GM23248 (cell line): ENCODE data around the gene SPRN. TPM values are rescaled to one million over a fixed set of nuclear protein-coding genes. Genes with fewer than 3 reads are reported as not detected.
"Not testable (repeated sequence)": the region's sequence is repeated elsewhere in the genome, so short reads cannot be mapped to it uniquely, and the experiment has no call there.

Source experiments
- DNase-seq: peaks from one replicate; pipeline ENCODE4 v3.0.0-alpha.2; 2015
- H2AFZ ChIP-seq: fragments of 200-600 bp; sonication (generic); 2 replicates; pipeline ENCODE4 v1.6.1; 2016; ENCODE audit warnings: antibody characterized with exemption
- H3F3A ChIP-seq: fragments of 200-600 bp; sonication (generic); 2 replicates; pipeline ENCODE4 v1.6.1; 2016; ENCODE audit warnings: mild to moderate bottlenecking, antibody characterized with exemption, mixed run types; ENCODE audit not compliant: insufficient read depth
- H3K27ac ChIP-seq: fragments of 200-600 bp; sonication (generic); 2 replicates; pipeline ENCODE4 v1.5.1; 2016; ENCODE audit warnings: mild to moderate bottlenecking
- H3K27me3 ChIP-seq: fragments of 200-600 bp; sonication (generic); replicated peaks from 2 replicates; pipeline ENCODE4 v1.6.1; 2016; ENCODE audit warnings: mild to moderate bottlenecking; ENCODE audit not compliant: insufficient read depth
- H3K36me3 ChIP-seq: fragments of 200-600 bp; sonication (generic); 2 replicates; pipeline ENCODE4 v1.6.1; 2016; ENCODE audit warnings: low read depth, mild to moderate bottlenecking
- H3K4me1 ChIP-seq: fragments of 200-600 bp; sonication (generic); 2 replicates; pipeline ENCODE4 v1.6.1; 2016; ENCODE audit warnings: mild to moderate bottlenecking; ENCODE audit not compliant: insufficient read depth
- H3K4me2 ChIP-seq: fragments of 200-600 bp; sonication (generic); one replicate; pipeline ENCODE4 v1.6.1; 2016; ENCODE audit warnings: mild to moderate bottlenecking; ENCODE audit not compliant: unreplicated experiment
- H3K4me3 ChIP-seq: fragments of 200-600 bp; sonication (generic); 2 replicates; pipeline ENCODE4 v1.5.1; 2016; ENCODE audit warnings: mild to moderate bottlenecking
- H3K79me2 ChIP-seq: fragments of 200-600 bp; sonication (generic); 2 replicates; pipeline ENCODE4 v1.6.1; 2016; ENCODE audit warnings: mild to moderate bottlenecking; ENCODE audit not compliant: insufficient read depth
- H3K9ac ChIP-seq: fragments of 200-600 bp; sonication (generic); 2 replicates; pipeline ENCODE4 v1.6.1; 2016; ENCODE audit warnings: mild to moderate bottlenecking
- H3K9me2 ChIP-seq: fragments of 200-600 bp; sonication (generic); 2 replicates; pipeline ENCODE4 v1.6.1; 2016; ENCODE audit warnings: mixed run types, mild to moderate bottlenecking, moderate library complexity; ENCODE audit not compliant: insufficient read depth
- H3K9me3 ChIP-seq: fragments of 200-600 bp; sonication (generic); one replicate; pipeline ENCODE4 v1.6.1; 2017; ENCODE audit warnings: low read depth
- H4K20me1 ChIP-seq: fragments of 200-600 bp; sonication (generic); 2 replicates; pipeline ENCODE4 v1.6.0; 2016; ENCODE audit not compliant: insufficient read depth
- EZH2 ChIP-seq: fragments of 200-600 bp; sonication (generic); IDR thresholded peaks from 2 replicates; pipeline ENCODE4 v1.6.1; 2018; ENCODE audit warnings: antibody characterized with exemption, mild to moderate bottlenecking; ENCODE audit not compliant: insufficient read depth, poor library complexity, severe bottlenecking
- EZH2phosphoT487 ChIP-seq: fragments of 200-600 bp; sonication (generic); IDR thresholded peaks from 2 replicates; pipeline ENCODE4 v1.6.1; 2018; ENCODE audit warnings: antibody characterized with exemption, moderate library complexity, mild to moderate bottlenecking, low read depth; ENCODE audit not compliant: insufficient read depth
- WGBS, 2 experiments: methylation state at CpG; one replicate each; pipeline ENCODE4 v1.1.6; 2015 to 2017; ENCODE audit warnings: low lambda C conversion rate in 2 of 2, low coverage in 1 of 2; ENCODE audit errors: missing lambda C conversion rate in 2 of 2; 5-methylcytosine and 5-hydroxymethylcytosine counted together
- in situ Hi-C: fragments of 300-500 bp; cut with MboI; formaldehyde crosslinking; loops from 2 replicates; pipeline ENCODE4 v1.15.0; 2020
- polyA plus RNA-seq: library from polyadenylated mRNA; unstranded; fragments of >200 nt; fragmentation: Nextera tagmentation; extraction: Ambion mirVana; gene quantifications from 2 replicates; pipeline ENCODE4 v1.2.1, GENCODE V29; 2016
- total RNA-seq: library from RNA; depleted of rRNA; stranded (reverse); fragments of >200 nt; shearing (Covaris generic); gene quantifications from 2 replicates; pipeline ENCODE4 v1.2.3, GENCODE V29; 2014

SPRN gene
- total and polyA plus RNA-seq, 2 experiments from 2014 or later = 0.22 to 0.34 TPM

- H4K20me1 ChIP-seq = no peaks in the 10 kb centered on the region
- no peak for DNase-seq
- H3K4me3 ChIP-seq = no peak overlapping the region
- H3K9me2 ChIP-seq = no peaks in the 10 kb centered on the region
- H3K79me2 ChIP-seq = no peaks in the 10 kb centered on the region
- no peaks in the 10 kb centered on the region for H3K4me1 ChIP-seq
- no peak overlapping the region for H3K27ac ChIP-seq
- no peak for TF ChIP-seq EZH2
- no peak for TF ChIP-seq EZH2phosphoT487
- no peak overlapping the region for H3K4me2 ChIP-seq
- no peaks in the 10 kb centered on the region for H3K27me3 ChIP-seq
- in situ Hi-C loops = no loop called here
- no peak overlapping the region for H3K9ac ChIP-seq
- no peaks in the 10 kb centered on the region for H3K36me3 ChIP-seq
- no peak overlapping the region for H2AFZ ChIP-seq
- H3F3A ChIP-seq = no peaks in the 10 kb centered on the region
- H3K9me3 ChIP-seq = peaks cover 3% of the 10 kb centered on the region
- 79 to 86% methylated on average over 11 of the region's 12 CpGs for WGBS, 2 experiments
These were observed 20.2 kb upstream of the SPRN start for GRCh38 chr10:133444342-133445267.

DNA sequence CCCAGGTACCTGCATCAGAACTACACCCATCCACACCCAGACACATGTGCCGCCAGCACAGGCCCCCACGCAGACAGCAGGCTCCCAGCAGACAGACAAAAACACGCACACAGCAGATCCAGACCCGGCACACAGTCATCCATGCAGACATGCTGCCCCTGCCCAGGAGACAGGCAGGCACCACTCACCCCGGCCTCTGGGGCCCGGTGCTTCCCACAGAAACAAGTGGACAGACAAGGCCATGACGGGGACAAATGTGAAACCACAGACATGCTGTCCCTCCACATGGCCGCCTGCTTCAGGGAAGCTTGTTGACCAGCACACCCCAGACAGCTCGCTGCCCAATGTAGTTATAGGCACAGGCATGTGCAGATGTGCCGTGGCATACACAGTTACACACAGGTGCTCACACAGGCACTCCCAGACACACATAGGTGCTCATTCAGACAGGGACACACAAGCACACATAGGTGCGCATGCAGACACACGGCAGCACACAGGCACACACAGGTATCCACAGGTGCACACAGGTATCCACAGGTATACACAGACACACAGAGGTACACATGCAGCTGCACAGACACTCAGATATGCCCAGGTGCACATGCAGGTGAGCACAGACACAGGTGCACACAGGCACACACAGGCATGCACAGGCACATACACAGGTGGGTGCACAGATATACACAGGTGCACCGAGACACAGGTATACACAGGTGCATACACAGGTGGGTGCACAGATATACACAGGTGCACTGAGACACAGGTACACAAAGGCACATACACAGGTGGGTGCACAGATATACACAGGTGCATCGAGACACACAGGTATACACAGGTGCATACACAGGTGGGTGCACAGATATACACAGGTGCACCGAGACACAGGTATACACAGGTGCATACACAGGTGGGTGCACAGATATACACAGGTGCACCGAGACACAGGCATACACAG, 18.8 kb upstream of the SPRN start:
- in situ Hi-C loops = no loop called here

GRCh38 chr10:133442191-133442966, 18.0 kb upstream of the SPRN start:
- WGBS, 2 experiments = 70 to 74% methylated on average over 20 to 23 of the region's 23 CpGs
- in situ Hi-C loops = no loop called here

More for the DNA sequence above, 18.8 kb upstream of the SPRN start:
- Histone ChIP-seq H3K79me2 (no peaks in the 10 kb centered on the region), H3K4me2 (no peak overlapping the region), H3K9me2 (no peaks in the 10 kb centered on the region), H3K4me1 (no peaks in the 10 kb centered on the region), H3K27me3 (no peaks in the 10 kb centered on the region), H3K36me3 (no peaks in the 10 kb centered on the region), H4K20me1 (no peaks in the 10 kb centered on the region), H2AFZ (no peak overlapping the region), H3K9me3 (peaks cover under 1% of the 10 kb centered on the region), H3K27ac (no peak overlapping the region), H3K9ac (no peak overlapping the region), H3K4me3 (no peak overlapping the region), H3F3A (no peaks in the 10 kb centered on the region)
- no peak for DNase-seq
- TF ChIP-seq EZH2 = no peak
- 83 to 87% methylated on average over 16 of the region's 16 CpGs for WGBS, 2 experiments

GRCh38 chr10:133441780-133442179, 17.4 kb upstream of the SPRN start:
- Histone ChIP-seq H3K36me3 (no peaks in the 10 kb centered on the region), H3K9me3 (no peaks in the 10 kb centered on the region), H3K79me2 (no peaks in the 10 kb centered on the region), H3K9me2 (no peaks in the 10 kb centered on the region), H3K4me1 (no peaks in the 10 kb centered on the region), H3F3A (no peaks in the 10 kb centered on the region), H2AFZ (no peak overlapping the region), H3K27ac (no peak overlapping the region), H3K4me2 (no peak overlapping the region), H3K27me3 (no peaks in the 10 kb centered on the region), H4K20me1 (no peaks in the 10 kb centered on the region), H3K4me3 (no peak overlapping the region), H3K9ac (no peak overlapping the region)
- DNase-seq = no peak
- TF ChIP-seq EZH2 (no peak), EZH2phosphoT487 (no peak)
- in situ Hi-C loops = no loop called here
- 75 to 79% methylated on average over 11 to 12 of the region's 12 CpGs for WGBS, 2 experiments

More at GRCh38 chr10:133442191-133442966, 18.0 kb upstream of the SPRN start:
- no peak for DNase-seq
- Histone ChIP-seq H3K4me1 (no peaks in the 10 kb centered on the region), H3K4me3 (no peak overlapping the region), H3K27me3 (no peaks in the 10 kb centered on the region), H3K4me2 (no peak overlapping the region), H3K27ac (no peak overlapping the region), H2AFZ (no peak overlapping the region), H3K9me3 (no peaks in the 10 kb centered on the region), H3K9ac (no peak overlapping the region), H3K79me2 (no peaks in the 10 kb centered on the region), H4K20me1 (no peaks in the 10 kb centered on the region), H3K9me2 (no peaks in the 10 kb centered on the region), H3F3A (no peaks in the 10 kb centered on the region), H3K36me3 (no peaks in the 10 kb centered on the region)
- TF ChIP-seq EZH2phosphoT487 (no peak), EZH2 (no peak)

DNA sequence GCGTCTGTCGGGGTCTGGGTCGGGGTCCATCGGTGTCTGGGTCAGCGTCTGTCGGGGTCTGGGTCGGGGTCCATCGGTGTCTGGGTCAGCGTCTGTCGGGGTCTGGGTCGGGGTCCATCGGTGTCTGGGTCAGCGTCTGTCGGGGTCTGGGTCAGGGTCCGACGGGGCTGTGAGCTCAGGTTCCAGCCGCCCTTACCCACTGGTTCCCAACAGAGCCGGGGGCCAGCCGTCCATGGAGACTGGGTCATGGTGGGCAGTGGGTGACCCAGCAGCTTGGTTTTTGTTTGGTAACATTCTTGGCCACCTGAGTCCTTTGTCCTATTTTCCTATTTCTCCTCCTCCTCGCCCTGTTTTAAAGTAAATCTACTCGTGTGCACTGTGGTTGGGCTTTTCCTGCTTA, 16.9 kb upstream of the SPRN start:
- H4K20me1 ChIP-seq, H3K79me2 ChIP-seq, H3K4me1 ChIP-seq, H3K9ac ChIP-seq, in situ Hi-C loops, DNase-seq, H3K4me3 ChIP-seq, H3K9me3 ChIP-seq, H3K9me2 ChIP-seq, H3K36me3 ChIP-seq, H2AFZ ChIP-seq, H3K27me3 ChIP-seq, H3F3A ChIP-seq, H3K27ac ChIP-seq, H3K4me2 ChIP-seq: not testable (repeated sequence)
- 76 to 85% methylated on average over 7 to 17 of the region's 21 CpGs for WGBS, 2 experiments
